Liver (tissue), 9 donors: ENCODE results near the gene NOS1AP. TPM values are rescaled to one million over a fixed set of nuclear protein-coding genes. Genes with fewer than 3 reads are reported as not detected.

ENCODE experiments used
- DNase-seq: peaks from one replicate; pipeline ENCODE4 v3.0.0-alpha.2; 2017; ENCODE audit warnings: low spot score
- H3K27ac ChIP-seq, 2 donors: one replicate each; pipeline ENCODE4 v1.7.0; 2013; ENCODE audit warnings: inconsistent platforms in 2 of 2, low read length in 2 of 2, control low read depth in 1 of 2, low read depth in 1 of 2, mild to moderate bottlenecking in 1 of 2
- H3K27me3 ChIP-seq, 4 donors: one replicate each; pipeline versions ENCODE4 v1.6.1 to v1.7.0; 2013; ENCODE audit warnings: low read length in 3 of 4, inconsistent platforms in 1 of 4, mild to moderate bottlenecking in 1 of 4, moderate library complexity in 1 of 4; ENCODE audit not compliant: control insufficient read depth in 4 of 4, insufficient read depth in 4 of 4
- H3K36me3 ChIP-seq, 4 donors: one replicate each; pipeline versions ENCODE4 v1.6.1 to v1.7.0; 2013; ENCODE audit warnings: low read length in 3 of 4, mild to moderate bottlenecking in 3 of 4, low read depth in 1 of 4, moderate library complexity in 1 of 4; ENCODE audit not compliant: control insufficient read depth in 4 of 4, insufficient read depth in 3 of 4
- H3K4me1 ChIP-seq, 4 donors: one replicate each; pipeline versions ENCODE4 v1.6.1 to v1.7.0; 2013; ENCODE audit warnings: low read length in 3 of 4, mild to moderate bottlenecking in 3 of 4, moderate library complexity in 1 of 4; ENCODE audit not compliant: control insufficient read depth in 4 of 4, insufficient read depth in 4 of 4
- H3K4me3 ChIP-seq, 3 donors: one replicate each; pipeline versions ENCODE4 v1.6.1 to v1.7.0; 2013; ENCODE audit warnings: low read length in 3 of 3, control low read depth in 1 of 3, low read depth in 1 of 3, mild to moderate bottlenecking in 1 of 3
- H3K9ac ChIP-seq, 2 donors: one replicate each; pipeline ENCODE4 v1.7.0; 2013; ENCODE audit warnings: low read length in 2 of 2, mild to moderate bottlenecking in 2 of 2, moderate library complexity in 2 of 2, control low read depth in 1 of 2, low read depth in 1 of 2
- H3K9me3 ChIP-seq, 4 donors: one replicate each; pipeline versions ENCODE4 v1.6.1 to v1.7.0; 2013; ENCODE audit warnings: low read length in 3 of 4; ENCODE audit not compliant: control insufficient read depth in 4 of 4
- ATF3 ChIP-seq: IDR thresholded peaks from 2 replicates; pipeline ENCODE4 v1.6.1; 2016; ENCODE audit warnings: antibody characterized with exemption
- FOXA1 ChIP-seq: IDR thresholded peaks from 2 replicates; pipeline ENCODE4 v1.6.1; 2016; ENCODE audit warnings: antibody characterized with exemption
- FOXA2 ChIP-seq: IDR thresholded peaks from 2 replicates; pipeline ENCODE4 v1.6.1; 2016; ENCODE audit warnings: antibody characterized with exemption
- GABPA ChIP-seq, 2 donors: IDR thresholded peaks in 1 of 2; conservative IDR thresholded peaks in 1 of 2; 2 replicates each; pipeline ENCODE4 v1.6.1; 2016; ENCODE audit warnings: antibody characterized with exemption in 2 of 2, mild to moderate bottlenecking in 1 of 2, moderate library complexity in 1 of 2
- HNF4A ChIP-seq, 2 donors: conservative IDR thresholded peaks; 2 replicates each; pipeline ENCODE4 v1.6.1; 2016; ENCODE audit warnings: antibody characterized with exemption in 2 of 2, mild to moderate bottlenecking in 2 of 2
- HNF4G ChIP-seq: IDR thresholded peaks from 2 replicates; pipeline ENCODE4 v1.6.1; 2016; ENCODE audit warnings: antibody characterized with exemption
- JUND ChIP-seq, 2 donors: IDR thresholded peaks; 2 replicates each; pipeline ENCODE4 v1.6.1; 2016; ENCODE audit warnings: antibody characterized with exemption in 2 of 2
- MAX ChIP-seq: IDR thresholded peaks from 2 replicates; pipeline ENCODE4 v1.6.1; 2016; ENCODE audit warnings: antibody characterized with exemption
- NR2F2 ChIP-seq: IDR thresholded peaks from 2 replicates; pipeline ENCODE4 v1.6.1; 2016; ENCODE audit warnings: antibody characterized with exemption
- RAD21 ChIP-seq, 2 donors: IDR thresholded peaks; 2 replicates each; pipeline ENCODE4 v1.6.1; 2016; ENCODE audit warnings: antibody characterized with exemption in 2 of 2, mild to moderate bottlenecking in 2 of 2
- REST ChIP-seq: IDR thresholded peaks from 2 replicates; pipeline ENCODE4 v1.6.1; 2016; ENCODE audit warnings: antibody characterized with exemption, mild to moderate bottlenecking
- SP1 ChIP-seq: IDR thresholded peaks from 2 replicates; pipeline ENCODE4 v1.6.1; 2018; ENCODE audit warnings: antibody characterized with exemption, mild to moderate bottlenecking
- TAF1 ChIP-seq: conservative IDR thresholded peaks from 2 replicates; pipeline ENCODE4 v1.6.1; 2016; ENCODE audit warnings: antibody characterized with exemption, mild to moderate bottlenecking
- YY1 ChIP-seq: IDR thresholded peaks from 2 replicates; pipeline ENCODE4 v1.6.1; 2016; ENCODE audit warnings: antibody characterized with exemption, mild to moderate bottlenecking
- ZBTB33 ChIP-seq: IDR thresholded peaks from 2 replicates; pipeline ENCODE4 v1.6.1; 2016; ENCODE audit warnings: antibody characterized with exemption
- WGBS: extraction: QIAGEN DNeasy Blood & Tissue Kit; methylation state at CpG from one replicate; pipeline ENCODE4 v1.1.7; 2013; 5-methylcytosine and 5-hydroxymethylcytosine counted together
- polyA plus RNA-seq, 2 donors: library from polyadenylated mRNA; stranded (reverse) in 1 of 2; unstranded in 1 of 2; fragments of 200-250 nt in 1 of 2; fragments of >200 nt in 1 of 2; fragmentation: Nextera tagmentation in 1 of 2; extraction: Ambion mirVana in 1 of 2; gene quantifications; one replicate each; pipeline versions ENCODE4 v1.2.1 to v1.2.3, GENCODE V29; 2013 to 2015
- total RNA-seq, 2 donors: library from RNA; depleted of rRNA; stranded (reverse); fragments of >200 nt; gene quantifications; one replicate each; pipeline ENCODE4 v1.2.3, GENCODE V29; 2014
- donor health status: healthy.
- donor health status: healthy.
- donor health status: healthy.
- donor health status: healthy.
- donor health status: healthy.

The NOS1AP gene
- total and polyA plus RNA-seq, 4 donors: 1.4 to 13.0 (median 4.5) TPM

GRCh38 chr1:162161916-162162550, 92.5 kb downstream of the NOS1AP start (continued):
- TF ChIP-seq YY1 (no peak), TAF1 (no peak), GABPA (IDR thresholded peaks at IDR 0.05 in 1 of 2, conservative IDR thresholded peaks at IDR 0.05 in 1 of 2) (no peak)

GRCh38 chr1:162165528-162165927, 96.0 kb downstream of the NOS1AP start:
- H3K9me3 ChIP-seq: no peaks in the 10 kb centered on the region
- no peak for DNase-seq
- no peak overlapping the region for H3K9ac ChIP-seq
- H3K4me1 ChIP-seq: peaks cover 0 to 10% (median 5%) of the 10 kb centered on the region in 4 donors
- 83% methylated on average over 3 of the region's 3 CpGs for WGBS
- no peaks in the 10 kb centered on the region for H3K27me3 ChIP-seq
- H3K36me3 ChIP-seq: no peaks in the 10 kb centered on the region
- no peak overlapping the region for H3K27ac ChIP-seq
- TF ChIP-seq FOXA2: no peak
- no peak for TF ChIP-seq MAX
- TF ChIP-seq ZBTB33: no peak
- no peak for TF ChIP-seq JUND (IDR thresholded peaks at IDR 0.05)
- TF ChIP-seq GABPA (IDR thresholded peaks at IDR 0.05 in 1 of 2, conservative IDR thresholded peaks at IDR 0.05 in 1 of 2): no peak
- TF ChIP-seq REST: no peak
- no peak for TF ChIP-seq RAD21 (IDR thresholded peaks at IDR 0.05)
- no peak for TF ChIP-seq HNF4G
- no peak overlapping the region for H3K4me3 ChIP-seq

GRCh38 chr1:162166917-162167615, 97.6 kb downstream of the NOS1AP start:
- H3K27me3 ChIP-seq: no peaks in the 10 kb centered on the region
- no peaks in the 10 kb centered on the region for H3K9me3 ChIP-seq
- H3K4me1 ChIP-seq: peaks cover 0 to 10% (median 5%) of the 10 kb centered on the region in 4 donors
- TF ChIP-seq HNF4A (conservative IDR thresholded peaks at IDR 0.05) (no peak), YY1 (no peak), GABPA (IDR thresholded peaks at IDR 0.05 in 1 of 2, conservative IDR thresholded peaks at IDR 0.05 in 1 of 2) (no peak), SP1 (no peak), NR2F2 (no peak), FOXA1 (no peak), FOXA2 (no peak), ATF3 (no peak), MAX (no peak), JUND (IDR thresholded peaks at IDR 0.05) (no peak)
- no peak overlapping the region for H3K4me3 ChIP-seq
- 91% methylated on average over 9 of the region's 9 CpGs for WGBS
- DNase-seq: no peak
- no peak overlapping the region for H3K9ac ChIP-seq
- H3K36me3 ChIP-seq: no peaks in the 10 kb centered on the region
- no peak overlapping the region for H3K27ac ChIP-seq
